ENCODE measurements around the gene KCNQ2. TPM values are rescaled to one million over a fixed set of nuclear protein-coding genes. Genes with fewer than 3 reads are reported as not detected.

The KCNQ2 gene
- polyA plus RNA-seq, 3 donors, result not detected

DNA sequence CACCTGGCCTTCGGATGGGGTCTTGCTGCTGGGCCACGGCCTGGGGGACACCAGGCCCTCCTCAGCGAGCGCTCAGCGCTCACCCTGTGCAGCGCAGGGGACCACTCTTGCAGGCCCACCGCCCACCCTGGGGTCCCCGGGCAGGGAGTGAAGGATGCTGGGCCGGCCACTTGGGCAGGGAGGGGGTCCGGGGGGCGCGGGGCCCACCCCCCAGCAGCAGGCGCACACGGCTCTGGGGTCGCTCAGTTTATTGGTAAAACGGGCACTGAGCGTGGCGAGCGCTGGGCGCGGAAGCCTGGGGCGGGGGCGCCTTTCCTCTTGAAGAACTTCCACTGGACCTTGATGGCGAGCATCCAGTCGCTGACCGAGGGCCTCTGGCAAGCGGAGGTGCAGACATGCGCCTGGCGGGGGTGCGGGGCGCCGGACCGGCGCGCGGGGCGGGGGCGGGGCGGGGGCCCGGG lies 15.4 kb upstream of the KCNQ2 start:
- DNase-seq, result no peak
- peaks cover 0 to 3% of the 10 kb centered on the region in 2 donors for H3K9me3 ChIP-seq (replicated peaks in 1 of 2; ENCODE audit: control insufficient read depth in 1 of 2, insufficient read depth in 1 of 2, low read length in 2 of 2)
- peaks cover 26 to 64% (median 33%) of the 10 kb centered on the region in 3 donors for H3K27me3 Mint-ChIP-seq (ENCODE audit: low read depth in 3 of 3)

DNA sequence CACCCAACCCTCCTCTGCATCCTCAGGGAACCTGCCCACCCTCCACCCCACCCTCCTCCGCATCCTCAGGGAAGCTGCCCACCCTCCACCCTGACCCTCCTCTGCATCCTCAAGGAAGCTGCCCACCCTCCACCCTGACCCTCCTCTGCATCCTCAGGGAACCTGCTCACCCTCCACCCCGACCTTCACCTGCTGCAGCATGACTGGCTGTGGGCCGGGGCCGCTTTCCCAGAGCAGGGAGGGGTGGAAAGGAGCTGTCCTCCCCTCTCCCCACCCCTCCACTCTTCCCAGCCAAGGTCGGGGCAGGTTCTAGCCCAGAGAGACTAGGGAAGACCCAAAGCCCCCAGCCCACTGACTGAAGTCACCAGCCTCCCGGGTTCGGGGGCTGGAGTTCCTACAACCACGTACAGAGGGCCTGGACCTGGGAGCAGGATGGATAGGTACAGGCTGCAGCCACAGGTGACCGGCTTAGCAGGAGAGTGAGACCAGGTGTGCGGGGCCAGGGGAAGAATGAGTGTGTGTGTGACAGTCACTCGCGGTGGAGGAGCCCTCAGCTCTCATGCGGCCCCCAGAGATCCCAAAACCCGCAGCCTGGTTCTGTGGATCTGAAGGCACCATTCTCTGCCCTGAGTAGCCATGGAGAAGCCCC lies 14.8 kb upstream of the KCNQ2 start:
- intact Hi-C loops (cut with micrococcal nuclease), result no loop called here
- Mint-ChIP-seq H3K4me3 (peak overlapping the region in 1 of 2 donors; percentile 60), H3K36me3 (no peaks in the 10 kb centered on the region), H3K27me3 (ENCODE audit: low read depth in 3 of 3) (peaks cover 32 to 66% (median 33%) of the 10 kb centered on the region in 3 donors), H3K4me1 (no peaks in the 10 kb centered on the region), H3K27ac (no peak overlapping the region), H3K9me3 (peaks cover 0 to 2% (median 0%) of the 10 kb centered on the region in 7 donors)
- Histone ChIP-seq H3K27ac (ENCODE audit: low read depth in 1 of 2, low read length in 2 of 2) (no peak overlapping the region), H3K4me3 (replicated peaks in 1 of 3; ENCODE audit: low read depth in 2 of 3, low read length in 3 of 3) (no peak overlapping the region), H3K9me3 (replicated peaks in 1 of 2; ENCODE audit: control insufficient read depth in 1 of 2, insufficient read depth in 1 of 2, low read length in 2 of 2) (peaks cover 0 to 3% of the 10 kb centered on the region in 2 donors), H3K4me1 (ENCODE audit: control insufficient read depth in 1 of 2, insufficient read depth in 2 of 2, low read length in 2 of 2) (no peaks in the 10 kb centered on the region), H3K27me3 (ENCODE audit: control insufficient read depth in 2 of 2, insufficient read depth in 2 of 2, low read length in 2 of 2) (peaks cover 4 to 23% of the 10 kb centered on the region in 2 donors), H3K9ac (ENCODE audit: insufficient read depth, low read length, poor library complexity, severe bottlenecking) (no peak overlapping the region), H2AFZ (ENCODE audit: insufficient read depth, low read depth, low read length, poor library complexity, severe bottlenecking) (no peak overlapping the region), H3K4me2 (replicated peaks; ENCODE audit: extremely low read depth, low read length, poor library complexity, severe bottlenecking) (no peak overlapping the region), H3K36me3 (replicated peaks in 1 of 2; ENCODE audit: control insufficient read depth in 1 of 2, insufficient read depth in 2 of 2, low read length in 2 of 2) (no peaks in the 10 kb centered on the region), H4K20me1 (ENCODE audit: insufficient read depth, low read length) (no peaks in the 10 kb centered on the region), H3K79me2 (ENCODE audit: insufficient read depth, low read length) (no peaks in the 10 kb centered on the region)
- TF ChIP-seq, protein P1, sequence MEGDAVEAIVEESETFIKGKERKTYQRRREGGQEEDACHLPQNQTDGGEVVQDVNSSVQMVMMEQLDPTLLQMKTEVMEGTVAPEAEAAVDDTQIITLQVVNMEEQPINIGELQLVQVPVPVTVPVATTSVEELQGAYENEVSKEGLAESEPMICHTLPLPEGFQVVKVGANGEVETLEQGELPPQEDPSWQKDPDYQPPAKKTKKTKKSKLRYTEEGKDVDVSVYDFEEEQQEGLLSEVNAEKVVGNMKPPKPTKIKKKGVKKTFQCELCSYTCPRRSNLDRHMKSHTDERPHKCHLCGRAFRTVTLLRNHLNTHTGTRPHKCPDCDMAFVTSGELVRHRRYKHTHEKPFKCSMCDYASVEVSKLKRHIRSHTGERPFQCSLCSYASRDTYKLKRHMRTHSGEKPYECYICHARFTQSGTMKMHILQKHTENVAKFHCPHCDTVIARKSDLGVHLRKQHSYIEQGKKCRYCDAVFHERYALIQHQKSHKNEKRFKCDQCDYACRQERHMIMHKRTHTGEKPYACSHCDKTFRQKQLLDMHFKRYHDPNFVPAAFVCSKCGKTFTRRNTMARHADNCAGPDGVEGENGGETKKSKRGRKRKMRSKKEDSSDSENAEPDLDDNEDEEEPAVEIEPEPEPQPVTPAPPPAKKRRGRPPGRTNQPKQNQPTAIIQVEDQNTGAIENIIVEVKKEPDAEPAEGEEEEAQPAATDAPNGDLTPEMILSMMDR (IDR thresholded peaks at IDR 0.05), result no peak
- 66% methylated on average over 9 of the region's 14 CpGs for WGBS (ENCODE audit: insufficient coverage)
- DNase-seq, result no peak

More for the DNA sequence above, 15.4 kb upstream of the KCNQ2 start:
- H3K9me3 Mint-ChIP-seq, result peaks cover 0 to 4% (median 2%) of the 10 kb centered on the region in 7 donors
- H3K9ac ChIP-seq (ENCODE audit: insufficient read depth, low read length, poor library complexity, severe bottlenecking), result no peak overlapping the region
- no peak overlapping the region for H3K4me3 Mint-ChIP-seq
- peaks cover 4 to 23% of the 10 kb centered on the region in 2 donors for H3K27me3 ChIP-seq (ENCODE audit: control insufficient read depth in 2 of 2, insufficient read depth in 2 of 2, low read length in 2 of 2)
- H3K36me3 ChIP-seq (replicated peaks in 1 of 2; ENCODE audit: control insufficient read depth in 1 of 2, insufficient read depth in 2 of 2, low read length in 2 of 2), result no peaks in the 10 kb centered on the region
- no peaks in the 10 kb centered on the region for H4K20me1 ChIP-seq (ENCODE audit: insufficient read depth, low read length)
- no peaks in the 10 kb centered on the region for H3K4me1 ChIP-seq (ENCODE audit: control insufficient read depth in 1 of 2, insufficient read depth in 2 of 2, low read length in 2 of 2)
- H3K4me2 ChIP-seq (replicated peaks; ENCODE audit: extremely low read depth, low read length, poor library complexity, severe bottlenecking), result no peak overlapping the region
- intact Hi-C loops (cut with micrococcal nuclease), result no loop called here
- no peak overlapping the region for H3K27ac ChIP-seq (ENCODE audit: low read depth in 1 of 2, low read length in 2 of 2)
- H3K27ac Mint-ChIP-seq, result no peak overlapping the region
- H2AFZ ChIP-seq (ENCODE audit: insufficient read depth, low read depth, low read length, poor library complexity, severe bottlenecking), result no peak overlapping the region
- no peaks in the 10 kb centered on the region for H3K36me3 Mint-ChIP-seq
- TF ChIP-seq, protein P1 (IDR thresholded peaks at IDR 0.05), result no peak
- no peak overlapping the region for H3K4me3 ChIP-seq (replicated peaks in 1 of 3; ENCODE audit: low read depth in 2 of 3, low read length in 3 of 3)
- H3K4me1 Mint-ChIP-seq, result no peaks in the 10 kb centered on the region
- WGBS (ENCODE audit: insufficient coverage), result 19% methylated on average over 38 of the region's 40 CpGs
- H3K79me2 ChIP-seq (ENCODE audit: insufficient read depth, low read length), result no peaks in the 10 kb centered on the region
